H9 (cell line): ENCODE results near the gene MICAL3. TPM values are rescaled to one million over a fixed set of nuclear protein-coding genes. Genes with fewer than 3 reads are reported as not detected.

Experiments
- DNase-seq: peaks from one replicate; pipeline ENCODE4 v3.0.0-alpha.2; 2017
- H2AFZ ChIP-seq: one replicate; pipeline ENCODE4 v1.6.1; 2013; ENCODE audit warnings: mild to moderate bottlenecking, low read length, control low read depth, moderate library complexity
- H2AK5ac ChIP-seq: 2 replicates; pipeline ENCODE4 v1.6.1; 2013; ENCODE audit warnings: low read length, control low read depth, mixed read lengths; ENCODE audit not compliant: insufficient read length
- H2BK120ac ChIP-seq: one replicate; pipeline ENCODE4 v1.6.1; 2013; ENCODE audit warnings: low read depth, mild to moderate bottlenecking, low read length, control low read depth, inconsistent platforms; ENCODE audit not compliant: poor library complexity, severe bottlenecking
- H2BK12ac ChIP-seq: 2 replicates; pipeline ENCODE4 v1.6.1; 2013; ENCODE audit warnings: low read length, control low read depth, mixed read lengths, low read depth; ENCODE audit not compliant: insufficient read length
- H2BK15ac ChIP-seq: 2 replicates; pipeline ENCODE4 v1.6.1; 2013; ENCODE audit warnings: low read depth, low read length, control low read depth
- H2BK20ac ChIP-seq: one replicate; pipeline ENCODE4 v1.6.1; 2013; ENCODE audit warnings: low read depth, mild to moderate bottlenecking, low read length, control low read depth, inconsistent platforms; ENCODE audit not compliant: poor library complexity, severe bottlenecking
- H2BK5ac ChIP-seq: 2 replicates; pipeline ENCODE4 v1.6.1; 2013; ENCODE audit warnings: low read length, control low read depth, mixed read lengths; ENCODE audit not compliant: insufficient read length
- H3K14ac ChIP-seq: 2 replicates; pipeline ENCODE4 v1.6.1; 2013; ENCODE audit warnings: low read length, control low read depth; ENCODE audit not compliant: insufficient read depth
- H3K18ac ChIP-seq: 2 replicates; pipeline ENCODE4 v1.6.1; 2013; ENCODE audit warnings: low read depth, mild to moderate bottlenecking, mixed read lengths, low read length, control low read depth; ENCODE audit not compliant: insufficient read length
- H3K23ac ChIP-seq: 2 replicates; pipeline ENCODE4 v1.6.1; 2013; ENCODE audit warnings: low read length, control low read depth, mixed read lengths, low read depth; ENCODE audit not compliant: insufficient read length
- H3K23me2 ChIP-seq: 2 replicates; pipeline ENCODE4 v1.6.1; 2013; ENCODE audit warnings: low read depth, mild to moderate bottlenecking, mixed read lengths, low read length, control low read depth; ENCODE audit not compliant: insufficient read length, poor library complexity, severe bottlenecking
- H3K27ac ChIP-seq: 2 replicates; pipeline ENCODE4 v1.5.1; 2013; ENCODE audit warnings: low read length, control low read depth, mixed read lengths, low read depth; ENCODE audit not compliant: insufficient read length
- H3K27me3 ChIP-seq: 2 replicates; pipeline ENCODE4 v1.6.1; 2013; ENCODE audit warnings: low read length, control low read depth, inconsistent platforms; ENCODE audit not compliant: insufficient read depth
- H3K4ac ChIP-seq: 2 replicates; pipeline ENCODE4 v1.6.1; 2013; ENCODE audit warnings: low read depth, mild to moderate bottlenecking, control low read depth, inconsistent platforms, low read length, moderate library complexity
- H3K4me1 ChIP-seq: 2 replicates; pipeline ENCODE4 v1.6.1; 2013; ENCODE audit warnings: low read length, control low read depth, inconsistent platforms; ENCODE audit not compliant: insufficient read depth
- H3K4me2 ChIP-seq: 2 replicates; pipeline ENCODE4 v1.6.1; 2013; ENCODE audit warnings: low read length, control low read depth, mixed read lengths; ENCODE audit not compliant: insufficient read length, insufficient read depth
- H3K56ac ChIP-seq: 2 replicates; pipeline ENCODE4 v1.6.1; 2013; ENCODE audit warnings: low read depth, mild to moderate bottlenecking, mixed read lengths, low read length, control low read depth; ENCODE audit not compliant: insufficient read length
- H3K79me1 ChIP-seq: 2 replicates; pipeline ENCODE4 v1.6.1; 2013; ENCODE audit warnings: low read depth, mild to moderate bottlenecking, moderate library complexity, low read length, control low read depth, inconsistent platforms; ENCODE audit not compliant: insufficient read depth, poor library complexity, severe bottlenecking
- H3K79me2 ChIP-seq: 2 replicates; pipeline ENCODE4 v1.6.1; 2013; ENCODE audit warnings: low read length, control low read depth, inconsistent platforms; ENCODE audit not compliant: insufficient read depth
- H3K9ac ChIP-seq: 2 replicates; pipeline ENCODE4 v1.6.1; 2013; ENCODE audit warnings: low read length, control low read depth, mixed read lengths; ENCODE audit not compliant: insufficient read length; ENCODE audit errors: extremely low read depth
- H3K9me3 ChIP-seq: one replicate; pipeline ENCODE4 v1.6.1; 2013; ENCODE audit warnings: low read depth, low read length, inconsistent platforms; ENCODE audit not compliant: control insufficient read depth
- H3T11ph ChIP-seq: one replicate; pipeline ENCODE4 v1.6.1; 2013; ENCODE audit warnings: mild to moderate bottlenecking, low read length, control low read depth, inconsistent platforms
- H4K20me1 ChIP-seq: one replicate; pipeline ENCODE4 v1.6.1; 2013; ENCODE audit not compliant: control insufficient read depth, insufficient read length, insufficient read depth
- H4K5ac ChIP-seq: 2 replicates; pipeline ENCODE4 v1.6.1; 2013; ENCODE audit warnings: low read depth, mild to moderate bottlenecking, mixed read lengths, low read length, control low read depth; ENCODE audit not compliant: insufficient read length
- H4K8ac ChIP-seq: replicated peaks from 2 replicates; pipeline ENCODE4 v1.6.1; 2013; ENCODE audit warnings: low read length, control low read depth, mixed read lengths, low read depth; ENCODE audit not compliant: insufficient read length
- H4K91ac ChIP-seq: 2 replicates; pipeline ENCODE4 v1.6.1; 2013; ENCODE audit warnings: low read depth, mild to moderate bottlenecking, moderate library complexity, mixed read lengths, low read length, control low read depth; ENCODE audit not compliant: insufficient read length
- H3K27ac Mint-ChIP-seq, 3 experiments: 2 replicates in 2 of 3; 3 replicates in 1 of 3; pipeline ENCODE4 v1.8.0; 2020 to 2021; ENCODE audit warnings: mixed read lengths in 3 of 3, mild to moderate bottlenecking in 1 of 3, moderate library complexity in 1 of 3
- H3K27me3 Mint-ChIP-seq: 2 replicates; pipeline ENCODE4 v1.8.0; 2021; ENCODE audit warnings: low read depth, mild to moderate bottlenecking, moderate library complexity, mixed read lengths
- H3K36me3 Mint-ChIP-seq, 3 experiments: 2 replicates in 2 of 3; 3 replicates in 1 of 3; pipeline ENCODE4 v1.8.0; 2020 to 2021; ENCODE audit warnings: low read depth in 3 of 3, mixed read lengths in 3 of 3; ENCODE audit not compliant: insufficient read depth in 1 of 3
- H3K4me1 Mint-ChIP-seq, 2 experiments: 2 replicates each; pipeline ENCODE4 v1.8.0; 2020; ENCODE audit warnings: mixed read lengths in 2 of 2
- H3K4me3 Mint-ChIP-seq, 2 experiments: 2 replicates in 1 of 2; 3 replicates in 1 of 2; pipeline ENCODE4 v1.8.0; 2020 to 2021; ENCODE audit warnings: mild to moderate bottlenecking in 2 of 2, mixed read lengths in 2 of 2, moderate library complexity in 1 of 2
- H3K9me3 Mint-ChIP-seq, 2 experiments: 2 replicates in 1 of 2; 3 replicates in 1 of 2; pipeline ENCODE4 v1.8.0; 2020; ENCODE audit warnings: mild to moderate bottlenecking in 2 of 2, mixed read lengths in 2 of 2, moderate library complexity in 1 of 2
- WGBS: extraction: QIAGEN DNeasy Blood & Tissue Kit; methylation state at CpG from one replicate; pipeline ENCODE4 v1.1.7; 2013; ENCODE audit warnings: missing lambda C conversion rate, low lambda C conversion rate, mixed read lengths; ENCODE audit not compliant: insufficient read length; ENCODE audit errors: extremely low coverage; 5-methylcytosine and 5-hydroxymethylcytosine counted together
- total RNA-seq: library from RNA; stranded (reverse); gene quantifications from 2 replicates; pipeline ENCODE4 v1.2.1, GENCODE V29; 2021
- TF ChIP-seq, protein P1 (sequence below): fragments of 200-600 bp; sonication (generic); conservative IDR thresholded peaks from 3 replicates; pipeline ENCODE4 v1.8.0; 2021; ENCODE audit warnings: antibody characterized with exemption, mild to moderate bottlenecking

MICAL3 gene
- total RNA-seq, 1 experiment from 2014 or later, result 50.2 TPM

DNA sequence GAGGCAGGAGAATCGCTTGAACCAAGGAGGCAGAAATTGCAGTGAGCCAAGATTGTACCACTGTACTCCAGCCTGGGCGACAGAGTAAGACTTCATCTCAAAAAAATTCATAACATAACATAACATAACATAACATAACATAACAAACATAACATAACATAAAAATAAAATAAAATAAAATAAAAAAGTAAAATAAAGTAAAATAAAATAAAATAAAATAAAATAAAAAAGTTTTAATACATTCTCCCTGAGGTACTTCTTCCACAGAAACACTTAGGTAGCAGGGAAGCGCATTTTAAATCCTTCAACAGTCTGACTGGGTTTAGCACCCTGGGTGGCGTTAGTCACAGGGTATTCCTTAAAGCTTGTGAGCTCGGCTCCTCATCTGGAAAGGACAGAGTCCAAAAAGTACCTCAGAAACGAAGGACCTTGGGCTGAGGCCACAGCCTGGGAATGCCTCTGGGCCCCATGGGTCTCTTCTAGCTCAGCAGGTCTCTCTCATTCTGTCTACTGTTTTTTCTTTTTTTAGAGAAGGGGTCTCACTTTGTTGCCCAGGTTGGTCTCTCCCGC lies 41.7 kb downstream of the MICAL3 start:
- Histone ChIP-seq H3K56ac (no peak overlapping the region), H4K8ac (no peak overlapping the region), H3K4me2 (no peak overlapping the region), H3K27ac (no peak overlapping the region), H4K20me1 (no peaks in the 10 kb centered on the region), H3K4ac (no peak overlapping the region), H3K4me1 (peaks cover 2% of the 10 kb centered on the region; the same call in 1 of the 2 replicates), H4K5ac (no peak overlapping the region), H2AK5ac (no peak overlapping the region), H3K14ac (no peak overlapping the region), H2BK20ac (no peak overlapping the region), H3K23me2 (no peaks in the 10 kb centered on the region), H3K18ac (no peak overlapping the region), H2BK12ac (no peak overlapping the region), H3K9me3 (no peaks in the 10 kb centered on the region), H4K91ac (no peak overlapping the region), H3K79me2 (peaks cover 5% of the 10 kb centered on the region; the same call in 1 of the 2 replicates), H2BK15ac (no peak overlapping the region), H2BK120ac (no peak overlapping the region), H3K9ac (no peak overlapping the region), H3K23ac (no peak overlapping the region), H3K79me1 (peaks cover 5% of the 10 kb centered on the region), H3K27me3 (no peaks in the 10 kb centered on the region), H3T11ph (no peak overlapping the region), H2BK5ac (no peak overlapping the region), H2AFZ (no peak overlapping the region)
- Mint-ChIP-seq H3K36me3 (peaks cover 0 to 3% (median 0%) of the 10 kb centered on the region in 3 experiments; a peak in 2 of 7 replicates), H3K27ac (peak overlapping the region; percentile 12 to 46 (median 16); a peak in 2 of 7 replicates), H3K27me3 (no peaks in the 10 kb centered on the region; the same call in 1 of the 2 replicates), H3K4me3 (peak overlapping the region in 1 of 2 experiments; percentile 19; a peak in 1 of 5 replicates), H3K4me1 (peaks cover 39 to 57% of the 10 kb centered on the region in 2 experiments), H3K9me3 (peaks cover 3% of the 10 kb centered on the region in 2 experiments; a peak in 3 of 5 replicates)
- TF ChIP-seq, protein P1, sequence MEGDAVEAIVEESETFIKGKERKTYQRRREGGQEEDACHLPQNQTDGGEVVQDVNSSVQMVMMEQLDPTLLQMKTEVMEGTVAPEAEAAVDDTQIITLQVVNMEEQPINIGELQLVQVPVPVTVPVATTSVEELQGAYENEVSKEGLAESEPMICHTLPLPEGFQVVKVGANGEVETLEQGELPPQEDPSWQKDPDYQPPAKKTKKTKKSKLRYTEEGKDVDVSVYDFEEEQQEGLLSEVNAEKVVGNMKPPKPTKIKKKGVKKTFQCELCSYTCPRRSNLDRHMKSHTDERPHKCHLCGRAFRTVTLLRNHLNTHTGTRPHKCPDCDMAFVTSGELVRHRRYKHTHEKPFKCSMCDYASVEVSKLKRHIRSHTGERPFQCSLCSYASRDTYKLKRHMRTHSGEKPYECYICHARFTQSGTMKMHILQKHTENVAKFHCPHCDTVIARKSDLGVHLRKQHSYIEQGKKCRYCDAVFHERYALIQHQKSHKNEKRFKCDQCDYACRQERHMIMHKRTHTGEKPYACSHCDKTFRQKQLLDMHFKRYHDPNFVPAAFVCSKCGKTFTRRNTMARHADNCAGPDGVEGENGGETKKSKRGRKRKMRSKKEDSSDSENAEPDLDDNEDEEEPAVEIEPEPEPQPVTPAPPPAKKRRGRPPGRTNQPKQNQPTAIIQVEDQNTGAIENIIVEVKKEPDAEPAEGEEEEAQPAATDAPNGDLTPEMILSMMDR, result no peak
- DNase-seq, result no peak
- no CpG with 5 or more reads among the region's 7 CpGs for WGBS
